Hematopoietic multipotent progenitor cell treated with erythropoietin and hydrocortisone succinate and interleukin-3 and kit ligand, for 8 days (in vitro differentiated cells): ENCODE measurements around the gene OST4.
A peak's percentile ranks its signal among the peaks of the same experiment; 100 is the strongest.
"Not testable (repeated sequence)": the region's sequence is repeated elsewhere in the genome, so short reads cannot be mapped to it uniquely, and the experiment has no call there.

Experiments used
- DNase-seq: peaks from one replicate; pipeline ENCODE4 v3.0.0-alpha.2; 2015

Gene OST4

DNA sequence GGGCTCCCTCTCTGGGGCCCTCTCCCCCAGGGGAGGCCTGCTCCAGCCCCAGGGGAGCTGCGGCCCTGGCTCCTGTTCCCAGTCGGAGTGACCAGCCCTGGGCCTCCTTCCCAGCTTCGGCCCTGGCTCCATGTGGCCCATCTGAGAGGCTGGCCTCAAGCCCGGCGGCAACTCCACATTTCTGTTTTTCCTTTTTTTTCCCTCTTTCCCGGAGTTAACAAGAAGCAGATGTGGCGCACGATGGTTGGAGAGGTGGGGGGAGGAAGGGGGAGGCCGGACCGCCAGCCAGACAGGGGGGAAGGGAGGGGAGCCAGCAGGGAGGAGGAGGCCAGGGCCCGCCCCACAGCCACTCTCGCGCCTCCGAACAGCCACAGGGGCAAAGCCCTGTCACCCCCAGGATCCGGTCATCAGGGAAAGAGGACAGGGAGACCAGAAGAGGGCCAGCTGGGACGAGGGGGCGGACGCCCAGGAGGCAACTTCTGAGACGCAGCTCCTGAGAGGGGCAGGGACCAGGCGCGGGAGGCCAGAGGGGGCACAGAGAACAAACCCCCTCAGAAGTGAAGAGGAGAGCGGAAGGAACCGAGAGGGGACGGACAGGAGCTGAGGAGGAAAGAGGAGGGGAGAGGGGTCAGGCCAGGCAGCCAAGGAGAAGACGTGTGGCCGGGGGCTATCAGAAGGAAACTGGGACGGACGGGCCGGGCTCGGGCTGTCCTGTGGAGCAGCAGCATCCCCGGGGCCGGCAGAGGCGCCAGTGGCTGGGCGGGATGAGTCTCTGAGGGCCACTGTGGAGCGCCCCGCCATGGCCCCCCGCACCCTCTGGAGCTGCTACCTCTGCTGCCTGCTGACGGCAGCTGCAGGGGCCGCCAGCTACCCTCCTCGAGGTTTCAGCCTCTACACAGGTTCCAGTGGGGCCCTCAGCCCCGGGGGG is 7.1 kb upstream of the OST4 start, which contains the start of gene EMILIN1:
Gene EMILIN1 (plus strand): TSS at position 349 of the 928 bp plus-strand sequence. CDS start 451 bp downstream, at position 800.
- no peak for DNase-seq

DNA sequence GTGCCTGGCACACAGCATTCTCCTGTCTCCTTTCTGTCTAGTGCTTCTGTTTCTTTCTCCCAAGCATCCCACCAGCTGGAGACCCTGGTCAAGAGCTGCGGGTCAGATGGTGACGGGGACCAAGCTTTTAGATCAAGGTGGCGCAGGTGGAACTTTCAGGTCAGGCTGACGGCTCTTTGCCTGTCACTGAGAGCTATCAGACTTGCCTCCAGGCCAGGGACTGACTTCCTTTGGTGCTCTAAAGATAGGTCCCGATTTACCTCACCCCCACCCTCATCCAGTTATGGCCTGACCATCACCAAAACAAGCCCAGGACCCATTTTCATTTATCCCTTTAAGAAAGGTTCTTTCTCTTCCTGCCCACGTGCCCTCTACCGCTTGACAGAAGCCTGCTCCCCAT is 5.8 kb upstream of the OST4 start:
- DNase-seq = no peak

GRCh38 chr2:27076323-27076722 is 4.9 kb upstream of the OST4 start:
- no peak for DNase-seq

- DNase-seq = not testable (repeated sequence)
Observed at GRCh38 chr2:27075566-27075871, 4.1 kb upstream of the OST4 start.

GRCh38 chr2:27074738-27075565 is 3.5 kb upstream of the OST4 start:
- DNase-seq = peak; percentile 38

GRCh38 chr2:27073782-27074181 is 2.3 kb upstream of the OST4 start:
- no peak for DNase-seq

DNA sequence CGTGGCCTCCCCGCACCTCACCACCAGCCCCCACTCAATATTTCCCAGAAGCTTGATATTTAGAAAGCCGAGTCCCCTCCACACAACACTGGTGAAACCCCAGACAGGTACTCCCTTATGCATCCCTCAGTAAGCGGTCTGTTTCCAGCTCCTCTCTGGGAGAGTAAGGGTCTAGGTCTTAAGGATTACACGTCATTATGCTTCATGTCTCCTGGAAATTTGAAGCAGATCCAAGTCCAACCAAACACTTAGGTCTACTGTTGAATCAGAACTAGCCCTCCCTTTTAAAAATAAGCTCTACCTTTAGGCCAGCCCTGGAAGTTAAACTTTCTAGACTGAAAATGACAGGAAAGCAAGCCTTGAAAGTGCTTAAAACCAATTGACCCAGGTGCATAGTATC is 1.5 kb upstream of the OST4 start:
- DNase-seq = no peak

- DNase-seq = no peak
Observed at GRCh38 chr2:27071990-27072830, 756 bp upstream of the OST4 start.

DNA sequence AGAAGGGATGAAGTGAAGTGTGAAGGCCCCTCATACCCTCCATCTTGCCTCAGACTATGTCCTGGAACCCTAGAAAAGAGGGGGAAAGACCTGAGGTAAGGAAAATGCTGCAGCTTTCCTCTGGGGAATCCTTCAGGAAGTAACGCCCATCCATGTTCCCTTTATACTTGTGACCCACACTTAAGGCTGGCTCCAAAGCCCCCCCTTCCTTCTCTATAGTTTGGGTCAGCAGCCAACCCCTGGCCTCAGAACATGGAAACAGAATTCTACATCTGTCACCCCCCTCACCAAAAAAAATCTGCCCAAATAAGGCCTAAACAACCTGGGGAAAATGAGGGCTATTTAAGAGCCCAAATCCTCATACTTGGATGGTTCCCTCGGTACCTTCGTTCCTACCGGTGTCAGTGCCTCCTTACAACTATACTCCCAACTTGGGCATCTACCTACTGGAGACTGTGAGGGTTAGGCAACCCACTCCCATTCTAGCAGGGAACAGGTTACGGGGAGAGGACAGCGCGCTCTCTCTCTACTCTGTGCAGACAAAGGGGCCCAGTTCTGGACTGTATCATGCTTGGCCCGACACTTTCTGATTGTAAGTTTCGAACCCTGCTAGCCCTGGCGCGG is 689 bp downstream of the OST4 start:
- no peak for DNase-seq

- no peak for DNase-seq
Observed at GRCh38 chr2:27069961-27070618, 1.4 kb downstream of the OST4 start.

DNA sequence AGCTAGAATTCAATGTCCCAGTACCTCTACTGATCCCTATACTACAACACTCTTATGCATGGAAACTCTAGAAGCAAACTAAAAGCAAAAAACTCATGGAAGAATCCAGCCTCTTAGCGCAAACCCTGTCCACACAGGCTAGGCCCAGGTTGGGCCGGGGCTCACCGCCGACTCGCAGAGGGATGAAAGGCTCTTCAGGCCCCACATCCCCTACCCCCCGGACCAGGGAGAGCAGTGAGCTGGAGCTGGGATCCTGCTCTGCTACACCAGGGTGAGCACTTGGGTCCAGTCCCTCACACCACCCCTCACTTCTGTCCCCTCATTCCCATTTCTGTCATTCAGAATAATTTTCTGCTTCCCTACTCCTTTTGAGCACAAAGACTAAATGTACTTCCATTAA is 2.0 kb downstream of the OST4 start:
- DNase-seq = no peak

DNA sequence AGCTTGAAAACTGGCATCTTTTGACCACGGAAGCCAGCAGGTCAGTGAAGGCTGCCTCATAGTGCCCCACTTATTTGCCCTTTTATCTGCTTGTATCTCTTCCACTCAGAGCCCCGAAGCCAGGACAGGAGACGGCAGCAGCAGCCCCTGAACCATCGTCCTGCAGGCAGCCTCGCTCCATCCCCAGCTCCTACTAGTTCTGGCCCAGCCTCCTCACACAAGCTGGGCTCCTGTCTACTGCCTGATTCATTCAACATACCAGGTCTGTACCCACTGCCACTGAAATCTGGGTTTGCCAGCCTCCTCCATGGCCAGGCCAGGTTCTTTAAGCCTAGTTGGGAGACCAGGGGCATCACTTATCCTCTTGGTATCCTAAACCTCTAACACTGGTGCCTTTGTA is 4.1 kb downstream of the OST4 start:
- DNase-seq = no peak

DNA sequence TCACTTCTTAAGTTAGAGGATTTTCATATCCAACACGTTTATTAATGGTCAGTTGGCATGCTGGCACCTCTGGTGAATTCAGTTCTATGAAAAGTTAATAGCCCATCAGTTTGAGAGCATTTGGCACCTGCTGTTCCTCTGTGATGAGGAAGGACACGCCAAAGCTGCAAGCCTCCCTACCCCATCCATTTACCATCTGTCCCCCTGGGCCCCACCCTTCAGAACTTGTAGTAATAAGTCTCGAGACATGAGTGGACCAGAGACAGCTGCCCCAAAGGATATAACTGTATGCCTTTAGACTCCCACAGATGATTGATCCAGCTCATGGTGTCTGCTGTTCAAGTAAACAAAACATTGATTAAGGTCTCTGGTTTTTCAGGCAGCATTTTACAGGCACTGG is 6.3 kb downstream of the OST4 start:
- no peak for DNase-seq

DNA sequence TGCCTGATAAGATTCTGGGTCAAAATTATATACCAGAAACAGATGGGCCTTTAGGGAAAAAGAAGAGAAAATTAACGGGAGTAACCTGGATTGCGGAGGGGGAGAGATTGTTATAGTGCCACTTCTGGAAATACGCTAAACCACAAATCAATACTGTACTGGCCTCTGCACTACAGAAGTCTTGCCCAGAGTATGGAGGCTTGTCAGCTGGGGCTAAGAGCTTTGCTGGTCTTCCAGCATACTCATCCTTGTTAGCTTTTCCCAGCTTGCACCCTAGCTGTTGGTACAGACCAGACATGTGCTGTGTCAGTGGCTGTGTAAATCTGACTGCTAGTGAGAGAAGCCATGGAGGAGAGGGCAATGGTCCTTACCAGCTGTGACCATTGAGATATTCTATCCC is 11.1 kb downstream of the OST4 start:
- DNase-seq = no peak

GRCh38 chr2:27059141-27059820 is 12.2 kb downstream of the OST4 start:
- DNase-seq = no peak

DNA sequence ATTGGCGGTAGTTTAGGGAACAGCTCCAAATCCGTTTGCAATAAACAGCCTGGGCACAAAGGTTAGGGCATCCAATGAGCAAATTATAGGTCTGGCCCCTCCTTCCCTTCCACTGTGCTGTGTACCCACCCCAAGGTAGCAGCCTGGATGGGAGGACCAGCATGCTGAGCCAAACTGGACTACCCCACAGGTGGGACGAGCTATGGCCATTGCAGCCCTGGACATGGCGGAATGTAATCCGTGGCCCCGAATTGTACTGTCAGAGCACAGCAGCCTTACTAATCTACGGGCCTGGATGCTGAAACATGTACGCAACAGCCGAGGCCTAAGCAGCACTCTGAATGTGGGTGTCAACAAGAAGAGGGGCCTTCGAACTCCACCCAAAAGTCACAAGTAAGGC is 13.2 kb downstream of the OST4 start:
- no peak for DNase-seq

DNA sequence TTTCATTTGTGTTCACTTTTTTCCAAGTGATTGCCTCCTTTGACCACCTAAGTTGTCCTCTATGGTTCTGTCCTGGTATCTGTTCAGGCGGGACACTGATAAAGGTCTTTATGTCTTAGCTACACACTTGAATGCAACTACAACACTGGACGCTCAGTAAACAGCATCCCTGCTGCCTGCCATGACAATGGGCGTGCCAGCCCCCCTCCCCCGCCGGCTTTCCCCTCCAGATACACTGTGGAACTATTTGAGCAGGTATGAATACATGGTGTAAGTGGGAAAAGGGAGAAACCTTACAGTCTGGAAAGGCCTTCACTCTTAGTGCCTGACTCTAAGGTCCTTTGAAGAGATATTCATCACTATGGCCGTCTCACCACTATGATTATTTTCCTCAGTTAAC is 14.3 kb downstream of the OST4 start:
- DNase-seq = no peak

- no peak for DNase-seq
Observed at GRCh38 chr2:27054721-27055120, 16.7 kb downstream of the OST4 start.

DNA sequence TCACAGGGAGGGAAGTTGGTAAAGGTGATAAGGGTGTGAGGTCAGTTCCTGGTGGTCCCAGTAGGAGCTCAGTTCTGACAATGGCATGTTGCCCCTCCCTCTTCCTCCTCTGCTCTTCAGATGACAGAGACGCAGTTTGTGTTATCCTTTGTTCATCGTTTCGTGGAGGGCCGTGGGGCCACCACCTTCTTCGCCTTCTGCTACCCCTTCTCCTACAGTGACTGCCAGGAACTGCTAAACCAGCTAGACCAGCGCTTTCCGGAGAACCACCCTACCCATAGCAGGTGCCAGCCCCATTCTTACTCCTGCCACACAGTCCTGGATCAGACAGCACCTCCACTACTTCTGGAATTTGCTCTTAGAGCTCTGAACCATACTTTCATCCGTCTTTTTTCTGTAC is 17.7 kb downstream of the OST4 start:
- DNase-seq = no peak

DNA sequence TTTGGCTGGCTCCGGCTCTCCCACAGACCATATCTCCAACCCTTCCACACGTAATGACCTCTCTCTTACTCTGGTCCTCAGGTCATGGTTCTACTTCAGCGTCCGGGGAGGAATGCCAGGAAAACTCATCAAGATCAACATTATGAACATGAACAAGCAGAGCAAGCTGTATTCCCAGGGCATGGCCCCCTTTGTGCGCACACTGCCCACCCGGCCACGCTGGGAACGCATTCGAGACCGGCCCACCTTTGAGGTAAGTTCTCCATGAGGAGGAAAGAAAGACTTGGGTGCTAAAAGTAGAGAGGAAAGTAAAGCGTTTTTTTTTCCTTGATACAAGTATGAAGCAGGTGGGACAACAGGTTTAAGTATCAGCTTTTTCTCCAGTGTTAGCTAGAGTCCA is 18.1 kb downstream of the OST4 start:
- no peak for DNase-seq

- peak; percentile 16 for DNase-seq
Observed at GRCh38 chr2:27051902-27052645, 19.4 kb downstream of the OST4 start.
